PC-3 (cell line): ENCODE measurements around the gene FBXL7. TPM values are rescaled to one million over a fixed set of nuclear protein-coding genes. Genes with fewer than 3 reads are reported as not detected.

Experiments used
- ATAC-seq: fragments of 200-7000 bp; cut with Tn5 transposase; 2 replicates; pipeline ENCODE4 v1.9.1; 2020; ENCODE audit warnings: mild to moderate bottlenecking, moderate library complexity
- BruUV-seq: library from RNA; stranded (reverse); fragments of 400-500 nt; replicated peaks from 2 replicates; lab custom pipeline; 2021; lab: Mats Ljungman, UMichigan
- CTCF ChIA-PET: fragments of 300-600 bp; sonication (Branson Sonifier 250); formaldehyde crosslinking; loops from one replicate; lab custom pipeline; 2022; ENCODE audit warnings: antibody characterized with exemption; lab: Charles Lee
- POLR2A ChIA-PET: fragments of 300-600 bp; sonication (Branson Sonifier 250); formaldehyde crosslinking; loops from one replicate; lab custom pipeline; 2022; ENCODE audit warnings: antibody characterized with exemption; ENCODE audit not compliant: unreplicated experiment; lab: Charles Lee
- DNase-seq: peaks from one replicate; pipeline ENCODE4 v3.0.0-alpha.2; 2015
- H2AFZ ChIP-seq: fragments of 300-600 bp; sonication (generic); 2 replicates; pipeline ENCODE4 v1.6.0; 2016; ENCODE audit warnings: antibody characterized with exemption, low read length
- H3F3A ChIP-seq: fragments of 300-600 bp; sonication (generic); one replicate; pipeline ENCODE4 v1.6.0; 2017; ENCODE audit warnings: antibody characterized with exemption, low read length, control low read depth, mild to moderate bottlenecking; ENCODE audit not compliant: unreplicated experiment
- H3K27ac ChIP-seq: fragments of 300-600 bp; sonication (generic); 2 replicates; pipeline ENCODE4 v1.5.1; 2016; ENCODE audit warnings: mild to moderate bottlenecking, low read length
- H3K27me3 ChIP-seq: fragments of 300-600 bp; sonication (generic); 2 replicates; pipeline ENCODE4 v1.6.1; 2016; ENCODE audit warnings: low read length, mixed read lengths
- H3K36me3 ChIP-seq: fragments of 300-600 bp; sonication (generic); 2 replicates; pipeline ENCODE4 v1.6.1; 2016; ENCODE audit warnings: low read depth, mixed run types, low read length, mixed read lengths
- H3K4me1 ChIP-seq: fragments of 300-600 bp; sonication (generic); 2 replicates; pipeline ENCODE4 v1.5.1; 2016; ENCODE audit warnings: low read length; ENCODE audit not compliant: insufficient read depth
- H3K4me2 ChIP-seq: fragments of 300-600 bp; sonication (generic); 2 replicates; pipeline ENCODE4 v1.6.0; 2016; ENCODE audit warnings: low read length
- H3K4me3 ChIP-seq: fragments of 300-600 bp; sonication (generic); 2 replicates; pipeline ENCODE4 v1.5.1; 2016; ENCODE audit warnings: mild to moderate bottlenecking, low read length, mixed read lengths
- H3K79me2 ChIP-seq: fragments of 300-600 bp; sonication (generic); 2 replicates; pipeline ENCODE4 v1.6.1; 2017; ENCODE audit warnings: low read length, mixed read lengths
- H3K9ac ChIP-seq: fragments of 300-600 bp; sonication (generic); 2 replicates; pipeline ENCODE4 v1.6.0; 2016; ENCODE audit warnings: mild to moderate bottlenecking, low read length
- H3K9me2 ChIP-seq: fragments of 300-600 bp; sonication (generic); replicated peaks from 2 replicates; pipeline ENCODE4 v1.6.1; 2016; ENCODE audit warnings: mixed run types, low read length, mixed read lengths
- H3K9me3 ChIP-seq: fragments of 300-600 bp; sonication (generic); 2 replicates; pipeline ENCODE4 v1.6.1; 2016; ENCODE audit warnings: low read length, mixed read lengths
- H4K20me1 ChIP-seq: fragments of 300-600 bp; sonication (generic); 2 replicates; pipeline ENCODE4 v1.6.1; 2016; ENCODE audit warnings: low read length, mixed read lengths
- CTCF ChIP-seq: fragments of 300-600 bp; sonication (generic); conservative IDR thresholded peaks from 2 replicates; pipeline ENCODE4 v1.5.1; 2017; ENCODE audit warnings: antibody characterized with exemption, low read depth, mild to moderate bottlenecking, low read length
- EZH2 ChIP-seq: fragments of 300-600 bp; sonication (generic); IDR thresholded peaks from one replicate; pipeline ENCODE4 v1.6.1; 2017; ENCODE audit warnings: antibody characterized with exemption, mild to moderate bottlenecking, low read length; ENCODE audit not compliant: unreplicated experiment
- EZH2phosphoT487 ChIP-seq: fragments of 300-600 bp; sonication (generic); IDR thresholded peaks from 2 replicates; pipeline ENCODE4 v1.6.1; 2018; ENCODE audit warnings: mild to moderate bottlenecking, antibody characterized with exemption, low read length, borderline replicate concordance
- intact Hi-C: fragments of 100-400 bp; cut with micrococcal nuclease; formaldehyde crosslinking; loops from 2 replicates; pipeline ENCODE4 v1.9.0; 2023
- total RNA-seq: library from RNA; depleted of rRNA; stranded (reverse); fragments of >200 nt; gene quantifications from 2 replicates; pipeline ENCODE4 v1.2.3, GENCODE V29; 2014

The FBXL7 gene
- total RNA-seq, 1 experiment from 2014 or later: 0.18 TPM

- Histone ChIP-seq H3K36me3 (no peaks in the 10 kb centered on the region), H3K27me3 (no peaks in the 10 kb centered on the region), H3K4me2 (no peak overlapping the region), H3K9ac (no peak overlapping the region), H3K9me3 (peaks cover 36% of the 10 kb centered on the region), H3F3A (no peaks in the 10 kb centered on the region), H2AFZ (no peak overlapping the region), H3K4me1 (no peaks in the 10 kb centered on the region), H3K27ac (no peak overlapping the region), H3K4me3 (no peak overlapping the region), H3K79me2 (no peaks in the 10 kb centered on the region), H3K9me2 (no peaks in the 10 kb centered on the region), H4K20me1 (no peaks in the 10 kb centered on the region)
- intact Hi-C loops: no loop called here
- ChIA-PET POLR2A (no interaction called here), CTCF (no interaction called here)
- ATAC-seq (no peak), DNase-seq (no peak)
- TF ChIP-seq EZH2 (no peak), CTCF (no peak), EZH2phosphoT487 (no peak)
- no TSS peak for BruUV-seq
Observed at GRCh38 chr5:15547261-15547839, 47.4 kb downstream of the FBXL7 start.

GRCh38 chr5:15549961-15550360 lies 50.0 kb downstream of the FBXL7 start:
- no peaks in the 10 kb centered on the region for H3F3A ChIP-seq
- no peak overlapping the region for H2AFZ ChIP-seq
- H4K20me1 ChIP-seq: no peaks in the 10 kb centered on the region
- no peak overlapping the region for H3K4me2 ChIP-seq
- no peaks in the 10 kb centered on the region for H3K9me2 ChIP-seq
- no peak overlapping the region for H3K27ac ChIP-seq
- no peaks in the 10 kb centered on the region for H3K79me2 ChIP-seq
- no peak overlapping the region for H3K4me3 ChIP-seq
- no TSS peak for BruUV-seq
- ATAC-seq (no peak), DNase-seq (no peak)
- intact Hi-C loops: no loop called here
- H3K4me1 ChIP-seq: no peaks in the 10 kb centered on the region
- H3K9ac ChIP-seq: no peak overlapping the region
- no peaks in the 10 kb centered on the region for H3K27me3 ChIP-seq
- ChIA-PET CTCF (no interaction called here), POLR2A (no interaction called here)
- TF ChIP-seq CTCF (no peak), EZH2 (no peak), EZH2phosphoT487 (no peak)
- H3K9me3 ChIP-seq: peaks cover 37% of the 10 kb centered on the region
- H3K36me3 ChIP-seq: no peaks in the 10 kb centered on the region

- Histone ChIP-seq H3K9me2 (no peaks in the 10 kb centered on the region), H3K27me3 (no peaks in the 10 kb centered on the region), H3K79me2 (no peaks in the 10 kb centered on the region), H2AFZ (no peak overlapping the region), H3F3A (no peaks in the 10 kb centered on the region), H4K20me1 (no peaks in the 10 kb centered on the region), H3K36me3 (no peaks in the 10 kb centered on the region), H3K4me3 (no peak overlapping the region), H3K9ac (no peak overlapping the region), H3K4me1 (no peaks in the 10 kb centered on the region), H3K9me3 (peaks cover 37% of the 10 kb centered on the region), H3K27ac (no peak overlapping the region), H3K4me2 (no peak overlapping the region)
- BruUV-seq: no TSS peak
- intact Hi-C loops: no loop called here
- DNase-seq: no peak
- POLR2A ChIA-PET: no interaction called here
- CTCF ChIA-PET: no interaction called here
- TF ChIP-seq EZH2phosphoT487 (no peak), EZH2 (no peak), CTCF (no peak)
- ATAC-seq: no peak
Observed at GRCh38 chr5:15550502-15551112, 50.6 kb downstream of the FBXL7 start.
